ENCODE results near the gene KRT5. TPM values are rescaled to one million over a fixed set of nuclear protein-coding genes. Genes with fewer than 3 reads are reported as not detected.

KRT5 gene
- total and polyA plus RNA-seq, 2 experiments from 2014 or later = not detected

GRCh38 chr12:52529846-52530245 is 9.7 kb upstream of the KRT5 start:
- Histone ChIP-seq H3K27ac (no peak overlapping the region), H3K4me3 (no peak overlapping the region), H3K36me3 (ENCODE audit: low read depth) (no peaks in the 10 kb centered on the region), H3K9me3 (ENCODE audit: low read depth) (no peaks in the 10 kb centered on the region), H3K4me2 (ENCODE audit: unreplicated experiment) (no peak overlapping the region), H3F3A (ENCODE audit: insufficient read depth) (no peaks in the 10 kb centered on the region), H3K4me1 (ENCODE audit: insufficient read depth) (no peaks in the 10 kb centered on the region), H3K9ac (no peak overlapping the region), H3K9me2 (ENCODE audit: insufficient read depth) (no peaks in the 10 kb centered on the region), H3K79me2 (ENCODE audit: insufficient read depth) (no peaks in the 10 kb centered on the region), H2AFZ (no peak overlapping the region), H3K27me3 (replicated peaks; ENCODE audit: insufficient read depth) (0 out of 2 replicates have a peak, but pooled peaks cover 14% of the 10 kb centered on the region), H4K20me1 (ENCODE audit: insufficient read depth) (no peaks in the 10 kb centered on the region)
- no peak for DNase-seq
- in situ Hi-C loops (cut with MboI) = no loop called here
- TF ChIP-seq EZH2 (IDR thresholded peaks at IDR 0.05; ENCODE audit: insufficient read depth, poor library complexity, severe bottlenecking) = no peak
- no peak for TF ChIP-seq EZH2phosphoT487 (IDR thresholded peaks at IDR 0.05; ENCODE audit: insufficient read depth, low read depth)
- WGBS, 2 experiments (ENCODE audit: low coverage in 1 of 2, low lambda C conversion rate in 2 of 2, missing lambda C conversion rate in 2 of 2) = 71 to 73% methylated on average over 9 of the region's 9 CpGs

- WGBS, 2 experiments (ENCODE audit: low coverage in 1 of 2, low lambda C conversion rate in 2 of 2, missing lambda C conversion rate in 2 of 2) = 47 to 53% methylated on average over 2 of the region's 2 CpGs
- in situ Hi-C loops (cut with MboI) = no loop called here
Observed at GRCh38 chr12:52529417-52529816, 9.2 kb upstream of the KRT5 start.

GRCh38 chr12:52528641-52529143 is 8.5 kb upstream of the KRT5 start:
- H2AFZ ChIP-seq = no peak overlapping the region
- no peaks in the 10 kb centered on the region for H3K36me3 ChIP-seq (ENCODE audit: low read depth)
- TF ChIP-seq EZH2phosphoT487 (IDR thresholded peaks at IDR 0.05; ENCODE audit: insufficient read depth, low read depth) = no peak
- WGBS, 2 experiments (ENCODE audit: low coverage in 1 of 2, low lambda C conversion rate in 2 of 2, missing lambda C conversion rate in 2 of 2) = 50 to 51% methylated on average over 7 to 8 of the region's 8 CpGs
- H4K20me1 ChIP-seq (ENCODE audit: insufficient read depth) = no peaks in the 10 kb centered on the region
- no peak overlapping the region for H3K4me3 ChIP-seq
- in situ Hi-C loops (cut with MboI) = no loop called here
- no peak overlapping the region for H3K9ac ChIP-seq
- no peak overlapping the region for H3K27ac ChIP-seq
- H3K27me3 ChIP-seq (replicated peaks; ENCODE audit: insufficient read depth) = peaks cover 19% of the 10 kb centered on the region; the same call in 1 of the 2 replicates
- no peaks in the 10 kb centered on the region for H3K9me3 ChIP-seq (ENCODE audit: low read depth)
- no peaks in the 10 kb centered on the region for H3K9me2 ChIP-seq (ENCODE audit: insufficient read depth)
- DNase-seq = no peak
- H3K4me1 ChIP-seq (ENCODE audit: insufficient read depth) = no peaks in the 10 kb centered on the region
- H3K79me2 ChIP-seq (ENCODE audit: insufficient read depth) = no peaks in the 10 kb centered on the region
- H3F3A ChIP-seq (ENCODE audit: insufficient read depth) = no peaks in the 10 kb centered on the region
- H3K4me2 ChIP-seq (ENCODE audit: unreplicated experiment) = no peak overlapping the region

More at GRCh38 chr12:52529417-52529816, 9.2 kb upstream of the KRT5 start:
- Histone ChIP-seq H3K9me3 (ENCODE audit: low read depth) (no peaks in the 10 kb centered on the region), H3K27me3 (replicated peaks; ENCODE audit: insufficient read depth) (0 out of 2 replicates have a peak, but pooled peaks cover 18% of the 10 kb centered on the region), H3K27ac (no peak overlapping the region), H2AFZ (no peak overlapping the region), H3K36me3 (ENCODE audit: low read depth) (no peaks in the 10 kb centered on the region), H3K79me2 (ENCODE audit: insufficient read depth) (no peaks in the 10 kb centered on the region), H3K9ac (no peak overlapping the region), H3K9me2 (ENCODE audit: insufficient read depth) (no peaks in the 10 kb centered on the region), H3F3A (ENCODE audit: insufficient read depth) (no peaks in the 10 kb centered on the region), H4K20me1 (ENCODE audit: insufficient read depth) (no peaks in the 10 kb centered on the region), H3K4me1 (ENCODE audit: insufficient read depth) (no peaks in the 10 kb centered on the region), H3K4me2 (ENCODE audit: unreplicated experiment) (no peak overlapping the region), H3K4me3 (no peak overlapping the region)
- no peak for TF ChIP-seq EZH2phosphoT487 (IDR thresholded peaks at IDR 0.05; ENCODE audit: insufficient read depth, low read depth)
- TF ChIP-seq EZH2 (IDR thresholded peaks at IDR 0.05; ENCODE audit: insufficient read depth, poor library complexity, severe bottlenecking) = no peak
- DNase-seq = no peak

DNA sequence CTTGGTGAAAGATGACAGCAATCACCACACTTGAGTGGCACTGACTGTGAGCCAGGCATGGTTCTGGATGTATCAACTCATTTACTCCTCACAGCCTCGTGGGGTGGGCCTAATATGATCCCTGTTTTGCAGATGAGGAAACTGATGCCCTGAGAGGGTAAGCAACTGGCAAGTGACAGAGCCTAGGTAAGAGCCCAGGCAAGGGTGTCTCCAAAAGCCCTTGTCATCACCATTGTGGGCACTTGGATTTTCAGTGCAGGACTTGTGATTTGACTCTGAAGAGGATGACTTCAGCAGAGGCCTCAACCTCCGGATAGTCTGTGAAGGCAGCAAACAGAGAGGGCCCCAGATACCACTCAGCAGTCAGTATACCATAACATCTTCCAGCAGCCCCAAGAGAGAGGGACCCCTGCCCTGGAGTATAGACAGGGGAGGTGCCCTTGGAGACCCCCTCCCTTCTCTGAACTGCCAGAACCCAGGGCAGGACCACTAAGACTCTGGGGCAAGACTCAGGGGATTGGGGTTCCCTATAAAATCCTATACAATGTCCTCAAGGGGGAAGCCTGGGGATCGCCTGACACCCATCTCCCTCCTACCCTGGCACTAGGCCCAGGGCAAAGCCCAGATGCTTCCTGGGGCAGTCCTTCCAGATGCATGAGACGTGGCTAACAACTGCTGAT is 7.1 kb upstream of the KRT5 start:
- in situ Hi-C loops (cut with MboI) = no loop called here

More for the DNA sequence above, 7.1 kb upstream of the KRT5 start:
- H3K4me3 ChIP-seq = no peak overlapping the region
- no peaks in the 10 kb centered on the region for H3K9me3 ChIP-seq (ENCODE audit: low read depth)
- H2AFZ ChIP-seq = no peak overlapping the region
- no peaks in the 10 kb centered on the region for H3K4me1 ChIP-seq (ENCODE audit: insufficient read depth)
- no peaks in the 10 kb centered on the region for H4K20me1 ChIP-seq (ENCODE audit: insufficient read depth)
- H3K27me3 ChIP-seq (replicated peaks; ENCODE audit: insufficient read depth) = peaks cover 27% of the 10 kb centered on the region
- no peak overlapping the region for H3K9ac ChIP-seq
- no peaks in the 10 kb centered on the region for H3F3A ChIP-seq (ENCODE audit: insufficient read depth)
- H3K36me3 ChIP-seq (ENCODE audit: low read depth) = no peaks in the 10 kb centered on the region
- H3K9me2 ChIP-seq (ENCODE audit: insufficient read depth) = no peaks in the 10 kb centered on the region
- no peak overlapping the region for H3K27ac ChIP-seq
- WGBS, 2 experiments (ENCODE audit: low coverage in 1 of 2, low lambda C conversion rate in 2 of 2, missing lambda C conversion rate in 2 of 2) = 44 to 46% methylated on average over 4 of the region's 4 CpGs
- no peak for DNase-seq
- H3K4me2 ChIP-seq (ENCODE audit: unreplicated experiment) = no peak overlapping the region
- H3K79me2 ChIP-seq (ENCODE audit: insufficient read depth) = no peaks in the 10 kb centered on the region
- no peak for TF ChIP-seq EZH2 (IDR thresholded peaks at IDR 0.05; ENCODE audit: insufficient read depth, poor library complexity, severe bottlenecking)
- TF ChIP-seq EZH2phosphoT487 (IDR thresholded peaks at IDR 0.05; ENCODE audit: insufficient read depth, low read depth) = no peak

All from GM23248 (cell line).